Cerebellar cortex (tissue), 1 donor: ENCODE measurements around the gene HMX3.

Experiments used
- DNase-seq: peaks from one replicate; pipeline ENCODE4 v3.0.0-alpha.2; 2015; ENCODE audit warnings: low spot score

Gene HMX3

DNA sequence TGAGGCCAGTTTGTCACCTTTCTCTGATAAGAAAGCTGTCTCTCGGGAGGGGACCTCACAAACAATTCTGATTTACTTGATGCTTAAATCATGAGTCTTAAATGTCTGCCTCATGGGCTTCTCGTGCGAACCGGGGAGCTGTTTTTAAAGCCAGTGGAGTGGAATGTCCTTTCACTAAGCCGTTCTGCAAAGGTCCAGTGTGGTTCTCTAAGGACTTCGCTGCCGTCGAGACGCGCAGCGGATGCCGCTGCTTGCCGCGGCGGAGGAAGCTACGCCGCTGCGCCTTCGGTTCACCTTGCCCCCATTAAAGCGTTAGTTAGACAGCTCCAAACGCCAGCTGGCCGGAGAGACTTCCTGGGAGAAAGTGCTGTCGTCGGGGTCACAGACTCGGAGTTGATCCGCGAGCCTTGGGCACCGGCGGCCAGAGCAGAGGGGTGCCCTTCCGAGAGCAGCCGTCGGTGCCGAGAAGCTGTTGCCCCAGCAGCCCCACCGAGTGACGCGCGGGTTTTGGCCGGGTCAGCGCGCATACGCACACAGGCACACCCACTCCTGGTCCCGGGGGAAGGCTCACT is 1.3 kb upstream of the HMX3 start:
- DNase-seq, result no peak

DNA sequence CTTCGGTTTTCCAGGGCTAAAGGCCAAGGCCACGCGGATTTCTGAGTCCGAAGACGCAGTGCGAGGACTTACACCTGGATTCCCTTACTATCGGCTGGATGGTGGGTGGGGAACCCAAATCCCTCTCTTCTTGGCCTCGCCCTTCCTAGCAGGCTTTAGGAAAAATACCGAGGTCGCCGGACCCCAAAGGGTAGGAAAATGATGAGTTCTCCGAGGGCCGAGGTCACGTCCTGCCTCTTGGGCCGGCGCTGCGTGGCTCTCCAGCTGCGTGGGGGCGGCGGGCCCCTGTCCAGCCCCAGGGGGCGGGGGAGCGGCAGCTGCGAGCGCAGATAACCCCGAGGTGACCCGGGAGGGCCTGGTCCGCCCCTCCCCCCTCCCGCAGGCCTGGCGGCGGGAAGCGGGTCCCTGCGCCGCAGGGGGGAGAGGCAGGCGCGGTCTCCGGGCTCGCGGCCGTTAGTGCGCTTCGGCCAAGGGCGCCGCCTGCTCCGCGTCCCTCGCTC is 805 bp upstream of the HMX3 start:
- no peak for DNase-seq

DNA sequence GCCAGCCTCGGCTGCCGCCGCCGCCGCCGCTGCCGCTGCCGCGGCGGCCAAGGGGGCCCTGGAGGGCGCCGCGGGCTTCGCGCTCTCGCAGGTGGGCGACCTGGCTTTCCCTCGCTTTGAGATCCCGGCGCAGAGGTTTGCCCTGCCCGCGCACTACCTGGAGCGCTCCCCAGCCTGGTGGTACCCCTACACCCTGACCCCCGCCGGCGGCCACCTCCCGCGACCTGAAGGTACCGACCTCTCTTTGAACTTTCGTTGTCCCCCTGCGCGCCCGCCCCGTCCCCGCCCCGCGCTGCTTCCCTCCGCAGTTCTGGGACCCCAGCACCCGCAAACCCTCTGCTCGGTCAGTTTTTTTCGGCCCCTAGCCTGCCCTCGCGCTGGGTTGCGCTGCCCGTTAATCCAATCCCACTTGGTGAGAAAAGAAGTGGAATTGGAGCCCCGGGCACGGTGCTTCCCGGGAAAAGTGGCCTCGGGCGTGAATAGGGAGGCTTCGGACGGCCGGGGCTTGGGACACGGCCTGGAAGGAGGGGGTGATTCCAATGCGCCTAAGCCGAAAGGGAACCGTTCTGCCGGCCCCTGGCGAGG is 543 bp downstream of the HMX3 start:
- no peak for DNase-seq

DNA sequence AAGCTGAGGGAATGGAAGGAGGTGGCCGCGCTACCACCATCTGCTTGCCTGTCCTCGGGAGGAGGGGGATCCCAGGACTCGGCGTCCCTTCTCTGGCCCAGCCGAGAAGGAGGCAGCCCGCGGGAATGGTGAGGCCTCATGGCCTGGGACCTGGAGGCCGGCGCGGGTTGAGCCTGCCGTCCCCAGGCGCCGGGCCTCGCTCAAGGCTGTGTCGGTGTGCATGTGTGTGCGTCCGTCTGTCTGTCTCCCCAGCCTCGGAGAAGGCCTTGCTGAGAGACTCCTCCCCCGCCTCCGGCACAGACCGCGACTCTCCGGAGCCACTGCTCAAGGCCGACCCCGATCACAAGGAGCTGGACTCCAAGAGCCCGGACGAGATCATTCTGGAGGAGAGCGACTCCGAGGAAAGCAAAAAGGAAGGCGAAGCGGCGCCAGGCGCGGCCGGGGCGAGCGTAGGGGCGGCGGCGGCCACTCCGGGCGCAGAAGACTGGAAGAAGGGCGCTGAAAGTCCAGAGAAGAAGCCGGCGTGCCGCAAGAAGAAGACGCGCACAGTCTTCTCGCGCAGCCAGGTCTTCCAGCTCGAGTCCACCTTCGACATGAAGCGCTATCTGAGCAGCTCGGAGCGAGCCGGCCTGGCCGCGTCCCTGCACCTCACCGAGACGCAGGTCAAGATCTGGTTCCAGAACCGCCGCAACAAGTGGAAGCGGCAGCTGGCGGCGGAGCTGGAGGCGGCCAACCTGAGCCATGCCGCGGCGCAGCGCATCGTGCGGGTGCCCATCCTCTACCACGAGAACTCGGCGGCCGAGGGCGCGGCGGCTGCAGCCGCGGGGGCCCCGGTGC is 1.3 kb downstream of the HMX3 start:
- DNase-seq, result no peak

DNA sequence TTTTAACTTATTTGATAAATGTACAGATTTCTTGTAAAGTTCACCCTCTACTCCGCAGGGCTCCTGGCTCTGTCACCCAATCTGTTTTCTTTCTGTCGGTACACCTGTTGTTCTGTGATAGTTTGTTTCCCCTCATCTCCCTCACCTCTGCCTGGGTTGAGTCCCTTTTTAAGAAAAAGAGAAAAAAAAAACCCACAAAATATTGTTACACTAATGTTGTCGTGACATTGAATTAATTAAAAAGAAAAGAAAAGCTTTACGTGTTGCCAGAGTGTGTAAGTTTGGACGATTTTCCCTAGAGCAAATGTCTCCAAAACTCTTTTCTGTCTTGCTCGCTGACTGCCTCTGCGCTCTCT is 3.4 kb downstream of the HMX3 start:
- DNase-seq, result no peak

DNA sequence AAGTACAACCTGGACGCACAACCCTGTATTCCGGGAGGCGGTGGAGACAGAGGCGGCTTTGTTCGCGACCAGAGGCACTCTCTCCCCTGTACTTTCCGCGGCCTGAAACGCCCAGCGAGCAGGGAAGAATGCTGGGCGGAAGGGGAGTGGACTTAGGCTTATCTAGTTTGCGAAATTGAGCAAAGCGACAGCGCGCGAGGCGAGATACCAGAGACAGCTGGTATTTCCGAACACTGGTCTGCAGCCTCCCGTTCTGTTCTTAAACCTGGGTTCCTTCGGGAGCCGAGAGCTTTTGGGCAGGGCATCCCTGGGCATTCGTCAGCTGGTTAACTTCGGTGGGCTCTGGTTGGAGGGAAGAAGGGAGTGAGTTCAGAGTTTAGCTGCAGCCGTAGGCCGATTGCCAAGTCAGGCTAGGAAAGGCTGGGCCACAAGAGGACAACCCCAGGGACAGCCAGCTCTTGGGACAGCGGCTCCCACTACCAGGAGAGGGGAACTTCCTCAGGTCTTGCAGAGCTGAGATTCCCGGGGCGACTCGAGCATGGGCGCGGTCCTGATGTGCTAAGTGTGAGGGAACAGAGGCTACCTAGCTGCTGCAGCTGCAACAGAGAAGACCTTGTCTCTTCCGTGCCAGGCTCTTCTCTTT is 3.9 kb downstream of the HMX3 start:
- no peak for DNase-seq

DNA sequence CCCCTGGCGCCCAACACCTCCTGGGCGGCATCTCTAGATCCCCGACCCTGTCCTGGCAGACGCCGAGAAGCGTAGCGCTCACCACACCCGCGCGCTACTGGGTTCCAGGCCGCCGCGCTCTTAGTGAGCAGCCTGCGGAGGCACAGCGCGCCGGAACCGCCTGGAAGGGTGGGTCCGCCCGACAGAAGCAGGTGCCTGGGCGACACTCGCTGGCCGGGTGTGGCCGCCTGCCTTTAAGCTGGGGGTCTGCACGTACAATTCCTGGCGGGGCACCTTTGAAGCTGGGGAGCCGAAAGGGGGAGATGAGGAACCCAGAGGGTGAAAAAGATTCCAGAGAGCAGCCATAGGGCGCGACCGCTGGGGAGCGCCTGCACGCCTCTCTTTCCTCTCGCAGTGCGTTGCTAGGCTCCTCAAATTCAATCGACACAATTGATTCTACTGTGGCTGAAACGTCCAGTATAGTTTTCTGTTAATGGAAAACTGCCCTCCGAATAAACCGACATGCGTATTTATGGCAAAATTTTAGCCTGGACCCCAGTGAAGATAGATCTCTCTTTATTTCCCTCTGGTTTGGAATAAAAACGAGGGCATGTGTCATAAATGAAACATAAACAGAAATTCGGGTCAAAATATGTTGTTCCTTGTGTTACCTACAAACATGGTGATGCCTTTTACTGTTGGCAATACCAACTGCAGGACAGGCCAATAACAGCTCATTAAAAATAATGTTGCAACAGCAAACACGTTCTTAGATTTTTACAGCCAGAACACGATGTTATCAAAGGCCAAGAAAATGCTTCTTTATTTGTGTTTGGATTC is 4.6 kb downstream of the HMX3 start:
- DNase-seq, result no peak

DNA sequence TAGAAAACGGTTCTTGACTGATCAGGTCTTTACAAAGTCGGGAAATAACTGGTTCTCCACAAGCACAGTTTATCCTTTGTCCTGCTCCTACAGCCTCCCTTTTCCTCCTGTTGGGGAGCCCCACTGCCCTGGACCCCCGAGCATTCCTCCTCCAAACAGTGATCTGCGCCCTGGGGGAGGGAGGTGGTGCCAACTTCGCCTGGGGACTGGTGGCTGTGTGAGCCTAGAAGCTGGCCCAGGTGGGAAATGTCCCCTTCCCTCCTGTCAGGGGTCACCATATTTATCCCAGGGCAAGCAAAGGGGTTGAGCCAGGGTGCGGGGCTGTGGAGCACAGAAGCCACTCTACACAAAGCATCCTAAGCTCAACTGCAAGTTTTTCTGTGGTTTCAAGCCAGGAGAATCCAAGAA is 5.2 kb downstream of the HMX3 start:
- no peak for DNase-seq

DNA sequence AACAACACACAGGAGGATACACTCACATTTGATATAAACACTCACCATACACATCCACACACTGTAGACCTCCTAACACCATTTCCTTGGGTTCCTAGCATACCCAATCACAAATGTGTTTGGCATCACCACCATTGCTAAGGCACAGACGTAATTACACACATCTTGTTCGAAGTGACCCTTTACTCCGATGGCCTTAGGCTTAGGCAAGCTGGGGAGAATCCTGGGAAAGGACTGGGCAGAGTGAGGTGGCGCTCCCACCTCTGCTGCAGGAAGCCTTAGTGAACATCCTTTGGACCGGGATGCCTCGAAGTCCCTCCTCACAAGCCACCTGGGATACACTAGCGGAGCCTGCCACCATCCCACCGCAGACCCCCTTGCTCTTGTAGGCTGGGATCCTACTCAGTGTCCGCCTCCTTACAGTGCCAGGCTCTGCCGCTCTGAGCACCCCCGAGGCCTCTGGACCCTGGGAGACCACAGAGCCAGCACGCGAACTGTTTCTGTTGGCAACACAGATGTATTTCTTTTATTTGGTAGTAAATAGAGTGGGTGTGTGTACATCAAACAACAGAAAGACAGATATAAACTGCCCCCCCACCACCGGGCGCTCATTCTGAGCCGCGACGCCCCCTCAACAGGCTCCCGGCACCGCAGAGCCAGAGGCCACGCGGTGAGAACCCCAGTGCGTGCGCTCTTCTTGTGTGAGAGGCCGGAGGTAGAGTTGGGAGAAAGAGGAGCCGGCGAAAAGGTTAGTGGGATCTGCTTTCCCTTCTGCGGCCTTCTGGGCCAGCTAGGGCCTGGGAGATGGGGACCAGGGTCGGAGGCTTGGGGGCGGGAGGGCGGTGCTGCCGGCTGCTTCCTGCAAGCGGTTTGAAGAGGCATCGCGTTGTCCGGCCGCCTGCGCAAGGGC is 6.3 kb downstream of the HMX3 start:
- no peak for DNase-seq

DNA sequence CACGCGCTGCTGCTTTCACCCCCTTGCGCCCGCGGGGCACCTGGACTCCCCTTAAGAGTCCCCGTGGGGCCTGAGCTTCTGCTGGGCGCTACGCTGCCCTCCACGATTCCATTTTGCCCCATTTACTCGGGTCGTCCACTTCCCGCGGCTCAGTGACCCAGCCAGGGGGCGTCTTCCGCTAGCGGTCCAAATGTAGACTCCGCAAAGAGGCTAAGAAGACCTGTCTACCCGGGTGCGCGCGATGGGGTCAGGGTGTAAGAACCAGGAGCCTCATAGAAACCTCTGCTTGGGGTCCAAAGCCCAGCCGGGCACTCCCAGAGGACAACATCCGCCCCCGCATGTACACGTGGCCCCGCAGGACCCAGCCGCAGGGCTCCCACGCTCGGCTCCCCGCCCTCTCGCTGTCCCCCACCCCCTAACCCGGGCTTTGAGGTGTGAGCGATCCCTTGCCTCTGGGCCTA is 7.0 kb downstream of the HMX3 start:
- DNase-seq, result no peak

DNA sequence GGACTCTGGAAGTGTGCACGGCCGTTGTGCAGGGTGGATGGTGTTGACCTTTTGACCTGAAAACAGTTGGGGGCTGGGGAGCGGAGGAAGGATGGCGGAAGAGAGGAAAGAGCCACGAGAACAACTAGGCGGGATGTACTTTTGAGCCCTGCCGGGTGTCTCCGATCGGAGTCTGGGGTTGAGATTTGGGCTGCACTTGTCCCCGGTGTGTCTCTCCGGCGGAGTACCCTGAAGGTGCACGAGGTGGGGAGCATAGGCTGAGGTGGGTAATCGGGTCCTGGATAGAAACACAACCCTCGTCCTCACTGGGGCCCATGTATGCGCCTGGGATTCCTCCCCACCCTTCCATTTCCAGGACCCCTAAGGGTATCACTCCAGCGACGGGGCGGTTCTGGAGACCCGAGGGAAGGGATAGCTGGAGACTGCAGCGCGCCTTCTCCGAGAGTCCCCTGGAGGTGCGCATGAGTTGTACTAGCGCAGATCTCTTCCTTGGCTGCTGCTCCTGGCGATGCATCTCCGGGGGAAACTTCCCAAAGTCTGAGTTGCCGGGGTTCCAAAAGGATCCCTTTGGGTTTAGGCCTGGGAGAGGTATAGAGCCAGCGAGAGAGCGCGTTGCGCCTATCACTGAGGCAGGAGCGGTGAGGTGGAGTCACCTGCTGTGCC is 7.5 kb downstream of the HMX3 start:
- no peak for DNase-seq

DNA sequence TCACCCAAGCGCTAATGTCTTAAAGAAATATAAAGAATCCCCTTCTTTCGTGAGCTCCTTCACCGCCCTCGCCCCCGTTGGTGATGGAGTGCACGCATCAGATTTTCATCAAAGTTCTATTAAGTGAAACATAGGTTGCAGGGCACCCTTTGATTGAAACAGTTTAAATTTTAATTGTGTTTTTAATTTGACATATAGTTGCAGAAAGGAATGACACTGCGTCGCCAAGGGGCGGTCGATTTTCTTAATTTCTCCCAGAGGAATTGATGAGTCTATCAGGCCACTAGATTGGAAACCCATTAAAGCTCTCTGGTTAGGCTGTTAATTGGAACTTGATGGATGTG is 8.0 kb downstream of the HMX3 start:
- DNase-seq, result no peak

DNA sequence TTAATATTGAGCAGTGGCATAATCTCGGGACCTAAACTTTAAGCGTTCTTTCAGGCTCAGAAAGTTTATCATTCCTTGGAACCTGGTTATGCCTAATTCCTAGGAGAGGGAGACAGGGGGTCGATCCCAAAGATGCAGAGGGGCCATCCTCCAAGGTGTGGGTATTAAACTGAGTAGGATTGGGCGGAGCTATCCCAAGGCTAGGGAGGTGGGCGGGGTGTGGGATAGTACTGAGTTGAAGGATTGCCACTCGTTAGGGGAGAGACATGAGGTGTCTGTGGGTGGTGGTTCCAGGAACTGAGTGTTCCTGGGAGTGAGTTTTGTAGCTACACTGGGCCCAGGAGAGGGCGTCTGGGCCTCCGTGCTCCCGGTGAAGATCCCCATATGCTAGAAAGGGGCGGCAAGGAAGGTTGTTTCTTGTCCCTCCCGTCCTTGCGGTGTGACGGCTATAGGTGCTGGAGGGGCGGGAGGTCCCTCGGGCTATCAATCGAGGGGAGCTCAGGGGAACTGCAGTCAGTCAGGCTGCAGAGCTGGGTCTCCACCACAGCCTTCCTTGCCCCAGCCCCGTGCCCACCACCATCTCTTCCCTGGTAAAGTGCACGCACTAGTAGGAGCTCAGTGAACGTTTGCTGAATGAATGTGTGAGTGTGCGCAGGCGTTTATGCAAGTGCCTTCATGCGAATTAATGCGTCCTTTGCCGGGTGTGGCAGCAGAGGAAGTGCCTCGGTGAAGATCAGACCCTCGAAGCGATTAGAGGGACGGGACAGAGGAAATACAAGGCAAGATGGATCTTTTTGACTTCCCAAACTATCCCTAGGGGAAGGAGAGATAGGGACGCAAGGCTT is 9.1 kb downstream of the HMX3 start:
- no peak for DNase-seq

DNA sequence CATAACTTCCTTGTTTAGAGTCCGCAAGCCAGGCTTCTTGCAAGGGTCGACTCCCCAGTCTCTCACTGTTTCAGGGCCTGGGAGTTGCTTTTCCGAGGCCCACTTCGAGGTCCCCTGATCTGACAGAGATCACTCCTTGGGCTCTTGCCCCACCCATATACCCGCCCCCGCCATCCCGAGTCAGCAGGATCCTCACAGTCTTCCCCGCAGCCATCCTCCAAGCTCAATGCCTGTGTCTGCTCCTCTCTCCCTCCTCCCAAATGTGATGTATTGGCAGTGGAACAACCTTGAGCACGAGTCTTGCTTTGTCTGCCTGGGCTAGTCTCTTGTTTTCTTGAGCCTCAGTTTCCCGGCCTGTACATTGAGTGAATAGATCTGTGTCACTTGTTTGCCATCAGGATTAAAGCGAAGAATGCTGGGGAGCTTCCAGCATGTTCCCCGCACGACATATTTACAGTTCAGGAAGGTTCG is 9.8 kb downstream of the HMX3 start:
- no peak for DNase-seq

DNA sequence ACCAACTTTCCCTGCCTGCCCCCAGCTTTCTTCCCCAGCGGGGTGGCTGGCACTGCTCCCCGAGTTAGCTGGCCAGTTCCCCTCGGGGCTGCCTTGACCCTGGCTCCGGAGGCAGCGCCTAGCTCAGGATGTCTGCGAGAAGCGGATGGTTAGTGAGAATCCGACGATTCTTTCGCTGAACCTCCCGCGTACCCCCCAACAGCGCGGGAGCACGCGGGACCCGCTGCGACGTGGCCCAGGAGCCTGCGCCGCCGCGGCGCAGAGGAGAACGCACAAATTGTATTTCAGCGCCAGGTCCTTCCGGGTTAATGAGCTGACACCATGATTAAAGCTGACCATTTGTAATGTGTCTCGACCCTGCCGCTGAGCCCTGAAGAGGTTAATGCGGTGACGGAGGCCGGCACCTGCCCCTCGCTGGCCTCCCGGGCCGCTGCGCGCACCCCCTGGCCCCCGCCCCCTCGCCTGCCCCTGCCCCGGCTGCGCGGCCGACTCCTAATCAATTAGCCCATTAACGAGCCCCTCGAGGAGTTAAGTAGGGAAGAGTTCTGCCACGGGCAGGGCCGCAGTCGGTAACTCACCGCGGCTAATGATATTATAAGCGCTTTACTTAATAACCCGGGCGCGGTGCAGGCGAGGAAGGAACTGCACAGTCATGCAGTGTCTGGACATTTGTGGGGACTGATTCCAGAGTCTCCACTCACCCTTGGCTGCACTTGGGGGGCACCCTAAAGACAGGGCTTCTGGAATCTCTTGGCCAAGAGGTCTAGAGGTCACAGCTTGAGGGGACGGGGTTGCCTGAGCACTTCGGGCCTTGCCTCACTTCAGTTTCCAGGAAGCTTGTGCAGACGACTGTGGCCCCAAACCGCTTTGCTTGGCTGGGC is 10.5 kb downstream of the HMX3 start:
- DNase-seq, result no peak

DNA sequence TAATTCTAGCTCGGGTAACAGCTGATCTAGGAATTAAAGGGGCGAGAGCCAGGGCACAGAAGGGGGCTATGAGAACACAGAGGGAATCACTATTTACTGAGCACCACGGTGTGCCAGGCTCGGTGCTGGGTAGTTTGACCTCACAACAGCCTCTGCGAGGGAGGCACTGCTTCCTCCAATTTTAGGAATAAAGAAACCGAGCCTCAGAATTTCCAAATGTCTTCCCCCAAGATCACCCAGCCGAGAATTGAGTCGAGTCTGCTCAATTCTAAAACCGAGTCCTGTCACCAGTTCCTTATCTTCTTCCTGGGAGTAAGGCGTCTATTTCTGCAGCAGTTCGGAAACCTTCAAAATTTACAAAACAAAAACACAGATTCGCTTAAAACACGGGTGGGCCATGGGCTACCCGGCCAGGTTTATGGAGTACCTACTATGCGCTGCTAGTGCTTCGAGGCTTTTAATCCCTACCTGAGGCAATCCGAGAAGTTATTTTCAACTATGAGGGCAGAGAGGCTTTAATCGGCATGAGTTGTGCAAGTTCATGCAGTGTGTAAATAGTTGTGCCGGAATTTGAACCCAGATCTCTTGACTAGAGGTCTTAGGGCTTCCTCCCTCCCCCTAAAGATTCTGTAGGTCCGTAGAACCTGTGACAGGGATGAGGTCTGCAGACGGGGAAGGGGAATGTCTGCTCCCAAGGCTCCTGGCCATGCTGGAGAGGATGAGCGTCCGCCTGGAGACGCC is 11.3 kb downstream of the HMX3 start:
- DNase-seq, result no peak

DNA sequence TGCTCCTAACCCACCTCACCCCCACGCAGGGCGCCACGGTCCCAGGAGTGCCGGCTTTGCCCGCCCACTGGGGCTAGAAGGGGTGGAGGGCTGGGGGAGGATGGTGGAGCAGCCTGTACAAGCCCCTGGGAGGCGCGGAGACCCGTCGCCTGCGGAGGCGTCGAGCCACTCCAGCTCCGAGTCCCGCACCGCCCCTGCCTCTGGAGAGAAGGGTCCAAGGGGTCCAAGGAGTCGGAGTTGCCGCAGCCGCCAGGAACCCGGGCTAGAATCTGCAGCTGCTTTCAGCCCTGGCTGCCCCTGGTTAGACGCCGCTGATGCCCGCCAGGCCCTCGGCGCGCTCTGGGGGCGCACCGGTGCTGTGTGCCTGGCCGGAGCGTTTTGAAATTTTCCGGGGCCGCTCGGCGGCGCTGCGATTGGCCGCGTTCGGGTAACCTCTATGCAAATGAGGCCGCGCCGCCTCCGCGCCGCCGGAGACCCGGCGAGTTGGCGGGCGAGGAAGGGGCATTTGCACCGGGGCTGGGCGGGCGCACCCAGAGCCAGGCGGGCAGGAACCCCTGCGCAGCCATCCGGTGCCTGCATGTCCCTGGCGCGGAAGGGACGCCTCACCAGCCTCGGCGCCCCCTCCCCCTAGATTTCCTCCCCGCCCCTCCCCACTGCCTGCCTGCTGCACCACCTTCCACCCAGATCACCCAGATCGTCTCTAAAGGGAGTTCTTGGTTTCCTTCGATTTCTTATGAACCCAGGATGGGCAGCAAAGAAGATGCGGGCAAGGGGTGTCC is 12.1 kb downstream of the HMX3 start, which contains the start of gene HMX2:
Gene HMX2, plus strand, starts transcription at position 502 of the 779 bp plus-strand sequence. Its CDS starts 243 bp downstream, at position 745.
- no peak for DNase-seq
